Mesendoderm (in vitro differentiated cells): ENCODE measurements around the gene DST.
A peak's percentile ranks its signal among the peaks of the same experiment; 100 is the strongest.
"Not testable (repeated sequence)": the region's sequence is repeated elsewhere in the genome, so short reads cannot be mapped to it uniquely, and the experiment has no call there.

ENCODE experiments used
- DNase-seq: peaks from one replicate; pipeline ENCODE4 v3.0.0; 2013
- H2AK5ac ChIP-seq: 2 replicates; pipeline ENCODE4 v1.6.1; 2013; ENCODE audit warnings: low read length, inconsistent platforms
- H2BK120ac ChIP-seq: 2 replicates; pipeline ENCODE4 v1.6.1; 2013; ENCODE audit warnings: low read depth, mild to moderate bottlenecking, low read length, moderate library complexity, mixed read lengths
- H2BK15ac ChIP-seq: replicated peaks from 2 replicates; pipeline ENCODE4 v1.6.1; 2013; ENCODE audit warnings: low read depth, mild to moderate bottlenecking, moderate library complexity
- H2BK5ac ChIP-seq: 2 replicates; pipeline ENCODE4 v1.6.1; 2013; ENCODE audit warnings: low read length, inconsistent platforms
- H3K18ac ChIP-seq: 2 replicates; pipeline ENCODE4 v1.6.1; 2013; ENCODE audit warnings: mild to moderate bottlenecking, low read length, mixed read lengths
- H3K23ac ChIP-seq: one replicate; pipeline ENCODE4 v1.6.1; 2013; ENCODE audit warnings: low read length
- H3K27ac ChIP-seq: 2 replicates; pipeline ENCODE4 v1.5.1; 2013; ENCODE audit warnings: low read depth, mild to moderate bottlenecking, inconsistent platforms, low read length, moderate library complexity
- H3K27me3 ChIP-seq: 2 replicates; pipeline ENCODE4 v1.6.1; 2013; ENCODE audit warnings: low read length, control low read depth, mild to moderate bottlenecking, inconsistent platforms; ENCODE audit not compliant: insufficient read depth, poor library complexity
- H3K36me3 ChIP-seq: 2 replicates; pipeline ENCODE4 v1.6.1; 2013; ENCODE audit warnings: low read length, inconsistent platforms; ENCODE audit not compliant: control insufficient read depth, insufficient read depth
- H3K4ac ChIP-seq: one replicate; pipeline ENCODE4 v1.6.1; 2013; ENCODE audit warnings: low read depth, mild to moderate bottlenecking, low read length, moderate library complexity
- H3K4me1 ChIP-seq: 2 replicates; pipeline ENCODE4 v1.6.1; 2013; ENCODE audit warnings: low read depth, low read length, inconsistent platforms; ENCODE audit not compliant: control insufficient read depth
- H3K4me2 ChIP-seq: 2 replicates; pipeline ENCODE4 v1.6.1; 2013; ENCODE audit warnings: low read length
- H3K4me3 ChIP-seq: 2 replicates; pipeline ENCODE4 v1.5.1; 2013; ENCODE audit warnings: mild to moderate bottlenecking, low read length
- H3K56ac ChIP-seq: one replicate; pipeline ENCODE4 v1.6.1; 2013; ENCODE audit warnings: low read length
- H3K79me1 ChIP-seq: 2 replicates; pipeline ENCODE4 v1.6.1; 2013; ENCODE audit warnings: low read length, inconsistent platforms
- H3K79me2 ChIP-seq: 2 replicates; pipeline ENCODE4 v1.6.1; 2013; ENCODE audit warnings: mild to moderate bottlenecking, low read length; ENCODE audit not compliant: control insufficient read depth, insufficient read depth
- H3K9ac ChIP-seq: 2 replicates; pipeline ENCODE4 v1.6.1; 2013; ENCODE audit warnings: low read length, inconsistent platforms
- H4K5ac ChIP-seq: one replicate; pipeline ENCODE4 v1.6.1; 2013; ENCODE audit warnings: low read length
- H4K8ac ChIP-seq: one replicate; pipeline ENCODE4 v1.6.1; 2013; ENCODE audit warnings: low read depth, mild to moderate bottlenecking, control low read depth, low read length, moderate library complexity
- WGBS: extraction: QIAGEN DNeasy Blood & Tissue Kit; methylation state at CpG from one replicate; pipeline ENCODE4 v1.1.7; 2013; ENCODE audit warnings: low lambda C conversion rate, missing lambda C conversion rate; ENCODE audit not compliant: insufficient coverage; ENCODE audit errors: extremely low coverage; 5-methylcytosine and 5-hydroxymethylcytosine counted together

DST gene

GRCh38 chr6:56661338-56661737 is 18.6 kb upstream of the DST start:
- not testable (repeated sequence) for H3K4me2 ChIP-seq, H4K8ac ChIP-seq, H3K4me3 ChIP-seq, H2BK120ac ChIP-seq, H3K23ac ChIP-seq, H3K56ac ChIP-seq, H3K27ac ChIP-seq, H2BK5ac ChIP-seq, H3K79me2 ChIP-seq, H3K9ac ChIP-seq, H3K36me3 ChIP-seq, H2AK5ac ChIP-seq, H2BK15ac ChIP-seq, H3K27me3 ChIP-seq, H3K18ac ChIP-seq, H3K4ac ChIP-seq, H3K79me1 ChIP-seq, H4K5ac ChIP-seq
- H3K4me1 ChIP-seq, result peaks cover 12% of the 10 kb centered on the region
- DNase-seq, result peak; percentile 77
- no CpG with 5 or more reads among the region's 3 CpGs for WGBS

GRCh38 chr6:56660381-56660730 is 17.7 kb upstream of the DST start:
- Histone ChIP-seq H3K9ac (no peak overlapping the region), H2BK15ac (no peak overlapping the region), H3K4me3 (no peak overlapping the region), H3K4me1 (peaks cover 12% of the 10 kb centered on the region), H3K79me2 (no peaks in the 10 kb centered on the region), H3K27me3 (no peaks in the 10 kb centered on the region), H3K27ac (peak overlapping the region; percentile 11), H3K18ac (peak overlapping the region; percentile 39), H3K4me2 (no peak overlapping the region), H3K36me3 (no peaks in the 10 kb centered on the region), H3K4ac (no peak overlapping the region), H2BK120ac (no peak overlapping the region), H4K5ac (no peak overlapping the region), H4K8ac (no peak overlapping the region), H3K56ac (no peak overlapping the region), H3K79me1 (peaks cover 2% of the 10 kb centered on the region), H2BK5ac (peak overlapping the region; percentile 10), H3K23ac (no peak overlapping the region), H2AK5ac (no peak overlapping the region)
- no peak for DNase-seq
- WGBS, result no CpG with 5 or more reads among the region's 3 CpGs

- peaks cover 12% of the 10 kb centered on the region for H3K4me1 ChIP-seq
- H3K4me2 ChIP-seq, result no peak overlapping the region
- H3K56ac ChIP-seq, result no peak overlapping the region
- no peaks in the 10 kb centered on the region for H3K79me2 ChIP-seq
- H3K36me3 ChIP-seq, result no peaks in the 10 kb centered on the region
- H3K27ac ChIP-seq, result peak overlapping the region; percentile 11
- no peak overlapping the region for H3K18ac ChIP-seq
- no peak overlapping the region for H4K8ac ChIP-seq
- H3K9ac ChIP-seq, result no peak overlapping the region
- H3K23ac ChIP-seq, result no peak overlapping the region
- H3K4ac ChIP-seq, result no peak overlapping the region
- H2AK5ac ChIP-seq, result no peak overlapping the region
- no CpG with 5 or more reads among the region's 2 CpGs for WGBS
- H2BK120ac ChIP-seq, result no peak overlapping the region
- H3K27me3 ChIP-seq, result no peaks in the 10 kb centered on the region
- no peak overlapping the region for H3K4me3 ChIP-seq
- peaks cover 2% of the 10 kb centered on the region for H3K79me1 ChIP-seq
- DNase-seq, result peak; percentile 65
- H4K5ac ChIP-seq, result no peak overlapping the region
- H2BK5ac ChIP-seq, result peak overlapping the region; percentile 10
- no peak overlapping the region for H2BK15ac ChIP-seq
Observed at GRCh38 chr6:56659721-56660380, 17.2 kb upstream of the DST start.

GRCh38 chr6:56658326-56658725 is 15.6 kb upstream of the DST start:
- Histone ChIP-seq H3K79me1 (peaks cover 2% of the 10 kb centered on the region), H3K4me1 (peaks cover 12% of the 10 kb centered on the region), H3K79me2 (no peaks in the 10 kb centered on the region), H3K18ac (no peak overlapping the region), H4K8ac (no peak overlapping the region), H3K23ac (no peak overlapping the region), H3K4ac (no peak overlapping the region), H4K5ac (no peak overlapping the region), H3K27me3 (no peaks in the 10 kb centered on the region), H3K56ac (no peak overlapping the region), H2BK5ac (no peak overlapping the region), H3K4me2 (no peak overlapping the region), H2AK5ac (no peak overlapping the region), H3K36me3 (no peaks in the 10 kb centered on the region), H2BK120ac (no peak overlapping the region), H3K27ac (no peak overlapping the region), H2BK15ac (no peak overlapping the region), H3K9ac (no peak overlapping the region), H3K4me3 (no peak overlapping the region)
- no CpG with 5 or more reads among the region's 5 CpGs for WGBS
- no peak for DNase-seq

- DNase-seq, result no peak
- no peaks in the 10 kb centered on the region for H3K27me3 ChIP-seq
- no peaks in the 10 kb centered on the region for H3K79me2 ChIP-seq
- no peak overlapping the region for H2BK15ac ChIP-seq
- peaks cover 2% of the 10 kb centered on the region for H3K79me1 ChIP-seq
- no peak overlapping the region for H4K8ac ChIP-seq
- H3K36me3 ChIP-seq, result no peaks in the 10 kb centered on the region
- H3K56ac ChIP-seq, result no peak overlapping the region
- H4K5ac ChIP-seq, result no peak overlapping the region
- H2BK5ac ChIP-seq, result no peak overlapping the region
- no peak overlapping the region for H2BK120ac ChIP-seq
- no peak overlapping the region for H3K18ac ChIP-seq
- H3K23ac ChIP-seq, result no peak overlapping the region
- H3K4me2 ChIP-seq, result no peak overlapping the region
- peaks cover 12% of the 10 kb centered on the region for H3K4me1 ChIP-seq
- no peak overlapping the region for H3K4me3 ChIP-seq
- WGBS, result no CpG with 5 or more reads among the region's 3 CpGs
- no peak overlapping the region for H3K9ac ChIP-seq
- H3K27ac ChIP-seq, result no peak overlapping the region
- no peak overlapping the region for H3K4ac ChIP-seq
- no peak overlapping the region for H2AK5ac ChIP-seq
Observed at GRCh38 chr6:56657354-56657753, 14.7 kb upstream of the DST start.

GRCh38 chr6:56656466-56656865 is 13.8 kb upstream of the DST start:
- Histone ChIP-seq H3K4me3 (no peak overlapping the region), H3K27ac (no peak overlapping the region), H3K18ac (no peak overlapping the region), H3K79me1 (peaks cover 2% of the 10 kb centered on the region), H2BK5ac (no peak overlapping the region), H3K4me2 (no peak overlapping the region), H3K4ac (no peak overlapping the region), H3K4me1 (peaks cover 12% of the 10 kb centered on the region), H4K8ac (no peak overlapping the region), H3K23ac (no peak overlapping the region), H3K56ac (no peak overlapping the region), H2BK120ac (no peak overlapping the region), H4K5ac (no peak overlapping the region), H3K36me3 (no peaks in the 10 kb centered on the region), H2AK5ac (no peak overlapping the region), H3K27me3 (no peaks in the 10 kb centered on the region), H3K9ac (no peak overlapping the region), H2BK15ac (no peak overlapping the region), H3K79me2 (no peaks in the 10 kb centered on the region)
- no peak for DNase-seq
